SK-N-SH treated with all-trans-retinoic acid at 6 μM for 48 hours (cell line): ENCODE measurements around the gene CBX8.

Experiments
- ATAC-seq: fragments of 200-7000 bp; cut with Tn5 transposase; 3 replicates; pipeline ENCODE4 v1.9.1; 2020; ENCODE audit warnings: mild to moderate bottlenecking, moderate library complexity
- ARNTL ChIP-seq: fragments of 450-650 bp; formaldehyde crosslinking; IDR thresholded peaks from 2 replicates; pipeline ENCODE4 v1.5.0; 2020; ENCODE audit warnings: low read depth, mild to moderate bottlenecking, moderate library complexity, borderline replicate concordance
- BACH2 ChIP-seq: fragments of 250-450 bp; sonication (Bioruptor Pico); IDR thresholded peaks from 2 replicates; pipeline ENCODE4 v1.9.0; 2021; ENCODE audit warnings: mild to moderate bottlenecking, borderline replicate concordance
- CSDC2 ChIP-seq: fragments of 250-450 bp; sonication (Bioruptor Pico); IDR thresholded peaks from 2 replicates; pipeline ENCODE4 v1.5.0; 2020; ENCODE audit warnings: mild to moderate bottlenecking, moderate library complexity
- ESRRG ChIP-seq: fragments of 250-450 bp; sonication (Bioruptor Pico); IDR thresholded peaks from 2 replicates; pipeline ENCODE4 v1.6.1; 2021; ENCODE audit warnings: mild to moderate bottlenecking
- GLIS3 ChIP-seq: fragments of 250-450 bp; sonication (Bioruptor Pico); IDR thresholded peaks from 2 replicates; pipeline ENCODE4 v1.5.0; 2020; ENCODE audit warnings: mild to moderate bottlenecking, moderate library complexity
- ISL1 ChIP-seq: fragments of 250-450 bp; sonication (Bioruptor Pico); IDR thresholded peaks from 2 replicates; pipeline ENCODE4 v2.1.2; 2022; ENCODE audit warnings: mild to moderate bottlenecking, moderate library complexity
- OSR1 ChIP-seq: fragments of 250-450 bp; sonication (Bioruptor Pico); IDR thresholded peaks from 2 replicates; pipeline ENCODE4 v1.8.0; 2022; ENCODE audit warnings: moderate library complexity, mild to moderate bottlenecking, inconsistent platforms
- PPARA ChIP-seq: fragments of 250-450 bp; sonication (Bioruptor Pico); IDR thresholded peaks from 2 replicates; pipeline ENCODE4 v1.5.0; 2020; ENCODE audit warnings: mild to moderate bottlenecking, borderline replicate concordance
- RARB ChIP-seq: fragments of 250-450 bp; sonication (Bioruptor Pico); IDR thresholded peaks from 2 replicates; pipeline ENCODE4 v1.8.0; 2021; ENCODE audit warnings: mild to moderate bottlenecking, moderate library complexity
- SNAI2 ChIP-seq: fragments of 250-450 bp; sonication (Bioruptor Pico); IDR thresholded peaks from 2 replicates; pipeline ENCODE4 v1.5.0; 2020; ENCODE audit warnings: mild to moderate bottlenecking, moderate library complexity
- TCF4 ChIP-seq: fragments of 250-450 bp; sonication (Bioruptor Pico); IDR thresholded peaks from 2 replicates; pipeline ENCODE4 v1.8.0; 2021; ENCODE audit warnings: mild to moderate bottlenecking, moderate library complexity, borderline replicate concordance
- TOX ChIP-seq: fragments of 250-450 bp; sonication (Bioruptor Pico); IDR thresholded peaks from 2 replicates; pipeline ENCODE4 v1.8.0; 2021; ENCODE audit warnings: mild to moderate bottlenecking, moderate library complexity, borderline replicate concordance
- ZC3H10 ChIP-seq: fragments of 250-450 bp; sonication (Bioruptor Pico); IDR thresholded peaks from 2 replicates; pipeline ENCODE4 v1.5.1; 2021; ENCODE audit warnings: mild to moderate bottlenecking, moderate library complexity
- ZFP3 ChIP-seq: fragments of 250-450 bp; sonication (Bioruptor Pico); IDR thresholded peaks from 2 replicates; pipeline ENCODE4 v1.5.0; 2020; ENCODE audit warnings: mild to moderate bottlenecking, moderate library complexity
- ZFP30 ChIP-seq: fragments of 450-650 bp; formaldehyde crosslinking; IDR thresholded peaks from 2 replicates; pipeline ENCODE4 v1.5.0; 2022; ENCODE audit warnings: mild to moderate bottlenecking, moderate library complexity
- ZNF565 ChIP-seq: fragments of 450-650 bp; formaldehyde crosslinking; conservative IDR thresholded peaks from 2 replicates; pipeline ENCODE4 v1.5.0; 2020; ENCODE audit warnings: low read depth, mild to moderate bottlenecking, moderate library complexity
- ZNF70 ChIP-seq: fragments of 450-650 bp; formaldehyde crosslinking; IDR thresholded peaks from 2 replicates; pipeline ENCODE4 v1.5.0; 2020; ENCODE audit warnings: mild to moderate bottlenecking, moderate library complexity
- ZNF8 ChIP-seq: fragments of 450-650 bp; formaldehyde crosslinking; IDR thresholded peaks from 2 replicates; pipeline ENCODE4 v1.5.0; 2020; ENCODE audit warnings: mild to moderate bottlenecking, moderate library complexity
- TF ChIP-seq, protein P1 (sequence below): fragments of 250-450 bp; sonication (Bioruptor Pico); IDR thresholded peaks from 2 replicates; pipeline ENCODE4 v1.8.0; 2020; ENCODE audit warnings: mild to moderate bottlenecking, moderate library complexity, borderline replicate concordance
- TF ChIP-seq, protein P2 (sequence below): fragments of 250-450 bp; sonication (Bioruptor Pico); IDR thresholded peaks from 2 replicates; pipeline ENCODE4 v1.8.0; 2021; ENCODE audit warnings: low read depth, mild to moderate bottlenecking, moderate library complexity, borderline replicate concordance
- TF ChIP-seq, protein P3 (sequence below): fragments of 250-450 bp; sonication (Bioruptor Pico); IDR thresholded peaks from 2 replicates; pipeline ENCODE4 v1.5.0; 2020; ENCODE audit warnings: mild to moderate bottlenecking, moderate library complexity
- TF ChIP-seq, protein P4 (sequence below): fragments of 250-450 bp; sonication (Bioruptor Pico); IDR thresholded peaks from 2 replicates; pipeline ENCODE4 v1.5.1; 2020; ENCODE audit warnings: low read depth, mild to moderate bottlenecking, moderate library complexity
- TF ChIP-seq, protein P5 (sequence below): fragments of 250-450 bp; sonication (Bioruptor Pico); IDR thresholded peaks from 2 replicates; pipeline ENCODE4 v1.5.1; 2021; ENCODE audit warnings: mild to moderate bottlenecking, moderate library complexity

The CBX8 gene

DNA sequence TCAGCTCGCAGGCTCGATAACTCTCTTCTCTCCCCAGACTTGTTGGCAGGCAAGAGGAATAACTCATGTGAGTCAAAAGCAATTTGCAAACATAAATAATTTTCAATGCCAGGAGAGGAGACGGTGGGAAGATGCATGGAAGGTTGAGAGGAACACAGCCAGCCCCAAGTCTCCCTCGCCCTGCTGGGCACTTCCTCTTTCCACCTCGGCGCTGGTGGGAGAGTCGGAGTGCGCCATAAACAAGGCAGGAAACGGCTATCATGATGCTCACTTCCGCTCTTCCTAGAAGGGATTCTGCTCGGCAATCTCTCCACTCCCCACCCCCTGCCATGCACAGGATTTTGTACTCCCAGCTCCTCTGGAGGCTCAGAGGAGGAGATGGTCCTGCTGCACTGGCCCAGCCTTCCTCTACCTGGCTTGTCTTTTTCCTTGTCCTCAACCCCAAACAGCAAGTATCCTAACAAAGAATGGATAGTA is 29.4 kb upstream of the CBX8 start:
- TF ChIP-seq, protein P1, sequence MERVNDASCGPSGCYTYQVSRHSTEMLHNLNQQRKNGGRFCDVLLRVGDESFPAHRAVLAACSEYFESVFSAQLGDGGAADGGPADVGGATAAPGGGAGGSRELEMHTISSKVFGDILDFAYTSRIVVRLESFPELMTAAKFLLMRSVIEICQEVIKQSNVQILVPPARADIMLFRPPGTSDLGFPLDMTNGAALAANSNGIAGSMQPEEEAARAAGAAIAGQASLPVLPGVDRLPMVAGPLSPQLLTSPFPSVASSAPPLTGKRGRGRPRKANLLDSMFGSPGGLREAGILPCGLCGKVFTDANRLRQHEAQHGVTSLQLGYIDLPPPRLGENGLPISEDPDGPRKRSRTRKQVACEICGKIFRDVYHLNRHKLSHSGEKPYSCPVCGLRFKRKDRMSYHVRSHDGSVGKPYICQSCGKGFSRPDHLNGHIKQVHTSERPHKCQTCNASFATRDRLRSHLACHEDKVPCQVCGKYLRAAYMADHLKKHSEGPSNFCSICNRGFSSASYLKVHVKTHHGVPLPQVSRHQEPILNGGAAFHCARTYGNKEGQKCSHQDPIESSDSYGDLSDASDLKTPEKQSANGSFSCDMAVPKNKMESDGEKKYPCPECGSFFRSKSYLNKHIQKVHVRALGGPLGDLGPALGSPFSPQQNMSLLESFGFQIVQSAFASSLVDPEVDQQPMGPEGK (CRISPR knock-in tag) = no peak
- TF ChIP-seq ZNF565 (CRISPR knock-in tag) = no peak
- TF ChIP-seq OSR1 (CRISPR knock-in tag) = no peak
- no peak for TF ChIP-seq CSDC2
- no peak for TF ChIP-seq ESRRG (CRISPR knock-in tag)
- no peak for TF ChIP-seq ISL1 (CRISPR knock-in tag)
- TF ChIP-seq, all 23 proteins: peak for 0
- ATAC-seq = no peak

DNA sequence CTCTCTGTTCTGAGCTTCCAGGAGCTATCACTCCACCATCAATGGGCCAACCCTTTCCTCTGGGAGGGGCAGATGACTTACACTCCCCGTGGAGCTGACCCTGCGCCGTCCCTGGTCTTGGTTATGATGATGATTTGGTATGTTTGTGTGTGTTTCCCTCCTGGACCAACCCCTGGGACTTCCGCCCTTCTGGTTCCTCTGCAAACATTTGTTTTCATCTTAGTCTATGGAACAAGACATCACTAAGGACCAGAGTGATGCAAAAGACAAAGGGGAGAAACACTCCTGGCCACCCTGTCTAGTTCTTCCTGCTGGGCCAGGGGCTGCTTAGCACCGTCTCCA is 28.7 kb upstream of the CBX8 start:
- TF ChIP-seq ZC3H10 (CRISPR knock-in tag) (no peak), CSDC2 (no peak), BACH2 (CRISPR knock-in tag) (no peak), RARB (CRISPR knock-in tag) (no peak), ZFP30 (CRISPR knock-in tag) (no peak), ZFP3 (CRISPR knock-in tag) (no peak), ISL1 (CRISPR knock-in tag) (no peak), SNAI2 (CRISPR knock-in tag) (no peak), GLIS3 (CRISPR knock-in tag) (no peak), PPARA (no peak)
- TF ChIP-seq, protein P1 (CRISPR knock-in tag) = no peak

DNA sequence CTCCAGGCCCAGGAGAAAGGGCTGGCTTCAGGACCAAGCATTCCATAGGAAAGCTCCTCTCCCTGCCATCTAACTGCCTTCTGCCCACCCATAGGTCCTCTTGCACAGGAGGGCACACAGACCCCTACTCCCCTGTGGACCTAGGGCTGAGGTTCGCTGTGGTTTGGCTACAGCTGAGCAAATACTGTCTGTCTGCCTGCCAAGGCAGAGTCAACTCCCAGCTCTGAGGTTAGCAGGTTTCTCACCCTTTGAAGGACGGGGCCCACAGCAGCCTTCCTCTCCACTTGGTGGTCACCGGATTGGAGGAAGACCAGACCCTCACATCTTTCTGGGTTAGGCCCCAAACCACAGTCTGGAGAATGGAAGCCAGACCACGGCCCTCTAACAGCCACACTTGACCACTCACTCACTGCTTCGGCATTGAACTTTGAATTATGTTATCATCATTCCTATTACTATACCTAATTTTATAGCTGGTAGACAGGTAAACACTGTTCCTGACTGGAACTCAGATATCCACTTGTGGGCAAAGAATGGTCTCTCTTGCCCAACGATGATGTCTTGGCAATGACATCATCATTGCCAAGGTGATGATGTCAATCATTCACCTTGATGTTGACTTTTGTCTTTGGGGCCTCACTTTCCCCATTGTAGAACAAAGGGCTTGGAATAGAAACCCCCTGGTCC is 28.2 kb upstream of the CBX8 start:
- TF ChIP-seq, protein P1 (CRISPR knock-in tag) = no peak
- TF ChIP-seq, protein P2, sequence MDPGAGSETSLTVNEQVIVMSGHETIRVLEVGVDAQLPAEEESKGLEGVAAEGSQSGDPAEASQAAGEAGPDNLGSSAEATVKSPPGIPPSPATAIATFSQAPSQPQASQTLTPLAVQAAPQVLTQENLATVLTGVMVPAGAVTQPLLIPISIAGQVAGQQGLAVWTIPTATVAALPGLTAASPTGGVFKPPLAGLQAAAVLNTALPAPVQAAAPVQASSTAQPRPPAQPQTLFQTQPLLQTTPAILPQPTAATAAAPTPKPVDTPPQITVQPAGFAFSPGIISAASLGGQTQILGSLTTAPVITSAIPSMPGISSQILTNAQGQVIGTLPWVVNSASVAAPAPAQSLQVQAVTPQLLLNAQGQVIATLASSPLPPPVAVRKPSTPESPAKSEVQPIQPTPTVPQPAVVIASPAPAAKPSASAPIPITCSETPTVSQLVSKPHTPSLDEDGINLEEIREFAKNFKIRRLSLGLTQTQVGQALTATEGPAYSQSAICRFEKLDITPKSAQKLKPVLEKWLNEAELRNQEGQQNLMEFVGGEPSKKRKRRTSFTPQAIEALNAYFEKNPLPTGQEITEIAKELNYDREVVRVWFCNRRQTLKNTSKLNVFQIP (CRISPR knock-in tag) = no peak
- TF ChIP-seq, protein P3, sequence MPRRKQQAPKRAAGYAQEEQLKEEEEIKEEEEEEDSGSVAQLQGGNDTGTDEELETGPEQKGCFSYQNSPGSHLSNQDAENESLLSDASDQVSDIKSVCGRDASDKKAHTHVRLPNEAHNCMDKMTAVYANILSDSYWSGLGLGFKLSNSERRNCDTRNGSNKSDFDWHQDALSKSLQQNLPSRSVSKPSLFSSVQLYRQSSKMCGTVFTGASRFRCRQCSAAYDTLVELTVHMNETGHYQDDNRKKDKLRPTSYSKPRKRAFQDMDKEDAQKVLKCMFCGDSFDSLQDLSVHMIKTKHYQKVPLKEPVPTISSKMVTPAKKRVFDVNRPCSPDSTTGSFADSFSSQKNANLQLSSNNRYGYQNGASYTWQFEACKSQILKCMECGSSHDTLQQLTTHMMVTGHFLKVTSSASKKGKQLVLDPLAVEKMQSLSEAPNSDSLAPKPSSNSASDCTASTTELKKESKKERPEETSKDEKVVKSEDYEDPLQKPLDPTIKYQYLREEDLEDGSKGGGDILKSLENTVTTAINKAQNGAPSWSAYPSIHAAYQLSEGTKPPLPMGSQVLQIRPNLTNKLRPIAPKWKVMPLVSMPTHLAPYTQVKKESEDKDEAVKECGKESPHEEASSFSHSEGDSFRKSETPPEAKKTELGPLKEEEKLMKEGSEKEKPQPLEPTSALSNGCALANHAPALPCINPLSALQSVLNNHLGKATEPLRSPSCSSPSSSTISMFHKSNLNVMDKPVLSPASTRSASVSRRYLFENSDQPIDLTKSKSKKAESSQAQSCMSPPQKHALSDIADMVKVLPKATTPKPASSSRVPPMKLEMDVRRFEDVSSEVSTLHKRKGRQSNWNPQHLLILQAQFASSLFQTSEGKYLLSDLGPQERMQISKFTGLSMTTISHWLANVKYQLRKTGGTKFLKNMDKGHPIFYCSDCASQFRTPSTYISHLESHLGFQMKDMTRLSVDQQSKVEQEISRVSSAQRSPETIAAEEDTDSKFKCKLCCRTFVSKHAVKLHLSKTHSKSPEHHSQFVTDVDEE (CRISPR knock-in tag) = no peak
- no peak for TF ChIP-seq TCF4 (CRISPR knock-in tag)
- TF ChIP-seq ESRRG (CRISPR knock-in tag) = no peak
- no peak for TF ChIP-seq ARNTL (CRISPR knock-in tag)
- TF ChIP-seq ZFP30 (CRISPR knock-in tag) = no peak
- no peak for TF ChIP-seq TOX (CRISPR knock-in tag)
- no peak for TF ChIP-seq OSR1 (CRISPR knock-in tag)
- TF ChIP-seq, protein P4, sequence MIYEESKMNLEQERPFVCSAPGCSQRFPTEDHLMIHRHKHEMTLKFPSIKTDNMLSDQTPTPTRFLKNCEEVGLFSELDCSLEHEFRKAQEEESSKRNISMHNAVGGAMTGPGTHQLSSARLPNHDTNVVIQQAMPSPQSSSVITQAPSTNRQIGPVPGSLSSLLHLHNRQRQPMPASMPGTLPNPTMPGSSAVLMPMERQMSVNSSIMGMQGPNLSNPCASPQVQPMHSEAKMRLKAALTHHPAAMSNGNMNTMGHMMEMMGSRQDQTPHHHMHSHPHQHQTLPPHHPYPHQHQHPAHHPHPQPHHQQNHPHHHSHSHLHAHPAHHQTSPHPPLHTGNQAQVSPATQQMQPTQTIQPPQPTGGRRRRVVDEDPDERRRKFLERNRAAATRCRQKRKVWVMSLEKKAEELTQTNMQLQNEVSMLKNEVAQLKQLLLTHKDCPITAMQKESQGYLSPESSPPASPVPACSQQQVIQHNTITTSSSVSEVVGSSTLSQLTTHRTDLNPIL = no peak
- TF ChIP-seq ZNF70 = no peak
- no peak for TF ChIP-seq RARB (CRISPR knock-in tag)
- no peak for TF ChIP-seq BACH2 (CRISPR knock-in tag)
- TF ChIP-seq, protein P5, sequence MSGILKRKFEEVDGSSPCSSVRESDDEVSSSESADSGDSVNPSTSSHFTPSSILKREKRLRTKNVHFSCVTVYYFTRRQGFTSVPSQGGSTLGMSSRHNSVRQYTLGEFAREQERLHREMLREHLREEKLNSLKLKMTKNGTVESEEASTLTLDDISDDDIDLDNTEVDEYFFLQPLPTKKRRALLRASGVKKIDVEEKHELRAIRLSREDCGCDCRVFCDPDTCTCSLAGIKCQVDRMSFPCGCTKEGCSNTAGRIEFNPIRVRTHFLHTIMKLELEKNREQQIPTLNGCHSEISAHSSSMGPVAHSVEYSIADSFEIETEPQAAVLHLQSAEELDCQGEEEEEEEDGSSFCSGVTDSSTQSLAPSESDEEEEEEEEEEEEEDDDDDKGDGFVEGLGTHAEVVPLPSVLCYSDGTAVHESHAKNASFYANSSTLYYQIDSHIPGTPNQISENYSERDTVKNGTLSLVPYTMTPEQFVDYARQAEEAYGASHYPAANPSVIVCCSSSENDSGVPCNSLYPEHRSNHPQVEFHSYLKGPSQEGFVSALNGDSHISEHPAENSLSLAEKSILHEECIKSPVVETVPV (CRISPR knock-in tag) = no peak
- TF ChIP-seq PPARA = no peak
- no peak for TF ChIP-seq ZNF8 (CRISPR knock-in tag)
- no peak for TF ChIP-seq ZFP3 (CRISPR knock-in tag)
- TF ChIP-seq SNAI2 (CRISPR knock-in tag) = no peak
- no peak for TF ChIP-seq CSDC2
- no peak for ATAC-seq

More for the DNA sequence above, 28.7 kb upstream of the CBX8 start:
- ATAC-seq = no peak
